HG02840 (cell line): Measurements from ENCODE around the gene BORCS5.
"Not testable (repeated sequence)": the region's sequence is repeated elsewhere in the genome, so short reads cannot be mapped to it uniquely, and the experiment has no call there.

Experiments
- ATAC-seq: cut with Tn5 transposase; IDR thresholded peaks from one replicate; pipeline ENCODE4 v1.9.1; 2021; ENCODE audit warnings: mild to moderate bottlenecking, moderate library complexity, moderate number of reproducible peaks; ENCODE audit not compliant: unreplicated experiment, low FRiP score

BORCS5 gene

DNA sequence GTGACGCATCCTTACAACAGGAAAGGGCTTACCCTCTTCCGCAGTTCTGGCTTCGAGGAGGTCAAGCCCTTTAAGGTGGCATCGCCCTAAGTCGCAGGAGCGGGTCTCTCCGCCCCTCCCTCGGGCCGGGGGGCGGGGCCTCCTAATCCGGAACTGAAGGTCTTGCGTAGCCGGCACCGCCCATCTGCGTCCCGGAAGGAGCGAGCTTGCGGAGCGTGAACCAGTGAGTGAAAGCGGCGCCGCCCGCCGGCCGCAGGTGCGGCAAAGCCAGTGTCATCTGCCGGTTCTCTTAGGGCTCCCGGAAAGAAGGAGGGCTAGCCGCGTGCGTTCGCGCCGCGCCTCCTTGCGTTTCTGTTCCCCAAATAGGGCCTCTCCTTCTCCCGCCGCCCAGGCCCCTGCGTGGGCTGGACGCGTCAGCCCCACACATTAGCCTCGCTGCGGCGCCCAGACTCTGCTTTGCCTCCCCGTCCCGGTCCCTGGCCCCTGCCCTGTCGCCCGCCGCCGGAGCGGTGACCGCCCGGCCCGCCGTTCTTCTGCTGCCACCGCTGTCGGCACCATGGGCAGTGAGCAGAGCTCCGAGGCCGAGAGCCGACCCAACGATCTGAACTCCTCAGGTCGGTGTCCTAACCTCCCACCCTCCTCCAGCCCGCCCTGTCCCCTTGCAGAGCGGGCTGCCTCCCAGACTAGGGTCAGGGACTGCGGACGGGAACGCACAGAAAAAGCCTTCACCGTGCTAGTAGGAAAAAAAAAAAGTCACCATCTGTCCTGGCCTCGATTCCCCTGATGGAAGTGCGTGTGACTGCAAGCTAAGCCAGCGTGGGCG is at the start of gene BORCS5:
Gene BORCS5, plus strand, starts transcription at position 183 of the 823 bp plus-strand sequence. Its CDS starts 374 bp downstream, at position 557.
- peak; percentile 90 for ATAC-seq

DNA sequence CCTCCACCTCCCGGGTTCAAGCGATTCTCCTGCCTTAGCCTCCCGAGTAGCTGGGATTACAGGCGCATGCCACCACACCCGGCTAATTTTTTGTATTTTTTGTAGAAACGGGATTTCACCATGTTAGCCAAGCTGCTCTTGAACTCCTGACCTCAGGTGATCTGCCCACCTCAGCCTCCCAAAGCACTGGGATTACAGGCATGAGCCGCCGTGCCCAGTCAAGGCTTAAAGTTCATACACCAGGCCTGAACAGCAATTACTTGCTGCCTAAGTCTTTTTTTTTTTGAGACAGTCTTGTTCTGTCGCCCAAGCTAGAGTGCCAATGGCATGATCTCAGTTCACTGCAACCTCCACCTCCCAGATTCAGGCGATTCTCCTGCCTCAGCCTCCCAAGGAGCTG is 46.2 kb upstream of the BORCS5 start:
- ATAC-seq: not testable (repeated sequence)

DNA sequence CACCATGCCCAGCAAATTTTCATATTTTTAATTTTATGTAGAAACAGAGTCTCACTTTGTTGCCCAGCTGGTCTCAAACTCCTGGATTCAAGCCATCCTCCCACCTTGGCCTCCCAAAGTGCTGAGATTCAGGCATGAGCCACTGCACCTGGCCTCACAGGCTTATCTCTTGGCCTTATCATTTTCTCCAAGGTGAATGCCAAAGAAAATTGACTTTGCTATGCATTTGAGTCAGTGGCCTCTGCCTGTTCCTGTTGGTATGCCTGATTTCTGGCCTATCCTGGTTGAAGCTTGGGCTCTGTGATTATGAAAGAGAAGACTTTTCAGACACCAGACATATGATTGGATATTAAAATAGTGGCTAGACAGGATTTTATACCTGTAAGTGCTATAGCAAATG is 41.0 kb upstream of the BORCS5 start:
- no peak for ATAC-seq

- ATAC-seq: no peak
Measured at GRCh38 chr12:12319451-12320183, 37.3 kb upstream of the BORCS5 start.

DNA sequence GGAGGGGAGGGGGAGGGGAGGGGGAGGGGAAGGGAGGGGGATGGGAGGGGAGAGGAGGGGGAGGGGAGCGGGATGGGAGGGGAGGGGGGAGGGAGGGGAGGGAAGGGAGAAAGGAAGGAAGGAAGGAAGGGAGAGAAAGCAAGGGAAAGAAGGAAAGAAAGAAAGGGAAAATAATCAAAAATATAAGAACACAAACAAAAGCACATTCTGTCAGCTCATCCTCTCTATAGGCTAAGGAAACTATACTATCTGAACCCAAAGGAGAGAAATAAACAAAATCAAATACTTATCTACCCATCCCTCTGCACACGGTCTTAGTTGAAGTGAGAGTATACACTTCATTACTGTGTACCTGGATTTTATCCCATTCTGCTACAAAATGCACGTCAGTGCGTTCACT is 33.8 kb upstream of the BORCS5 start:
- no peak for ATAC-seq

GRCh38 chr12:12323591-12323990 is 33.3 kb upstream of the BORCS5 start:
- no peak for ATAC-seq

DNA sequence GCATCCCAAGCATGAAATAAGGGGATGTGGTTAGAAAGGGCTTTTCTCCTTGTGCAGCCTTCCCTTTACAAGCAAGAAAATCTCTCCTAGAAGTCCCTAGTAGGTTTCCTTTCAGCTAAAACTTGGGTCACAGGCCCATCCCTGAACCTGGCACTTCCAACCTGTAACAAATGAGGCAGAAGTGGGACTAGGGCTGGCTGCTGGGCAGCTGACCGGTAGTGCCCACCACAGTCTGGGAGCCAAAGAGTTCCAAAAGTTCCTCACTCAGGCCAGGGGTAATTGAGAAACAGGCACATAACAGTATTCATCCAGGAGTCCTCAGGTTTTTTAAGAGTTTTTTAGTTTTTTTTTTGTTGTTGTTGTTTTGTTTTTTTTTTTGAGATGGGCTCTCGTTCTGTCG is 30.6 kb upstream of the BORCS5 start:
- no peak for ATAC-seq

DNA sequence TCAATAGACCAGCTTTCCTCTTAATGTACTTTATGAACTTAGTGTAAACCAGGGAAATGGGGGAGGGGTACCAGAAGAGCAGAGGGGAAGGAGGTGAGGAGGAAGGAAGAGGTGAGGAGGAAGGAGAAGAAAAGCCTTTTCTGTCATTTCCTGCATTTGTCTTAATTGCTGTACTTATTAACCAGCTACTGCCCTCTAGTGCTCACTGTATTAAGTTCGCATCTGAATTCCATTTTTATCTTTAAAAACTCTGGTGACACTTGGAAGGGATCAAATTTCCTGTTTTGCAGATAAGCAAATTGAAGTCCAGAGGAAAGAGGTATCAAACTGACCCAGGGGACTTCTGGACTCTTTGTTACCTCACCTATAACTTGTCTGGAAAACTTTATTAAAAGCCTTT is 29.1 kb upstream of the BORCS5 start:
- no peak for ATAC-seq

DNA sequence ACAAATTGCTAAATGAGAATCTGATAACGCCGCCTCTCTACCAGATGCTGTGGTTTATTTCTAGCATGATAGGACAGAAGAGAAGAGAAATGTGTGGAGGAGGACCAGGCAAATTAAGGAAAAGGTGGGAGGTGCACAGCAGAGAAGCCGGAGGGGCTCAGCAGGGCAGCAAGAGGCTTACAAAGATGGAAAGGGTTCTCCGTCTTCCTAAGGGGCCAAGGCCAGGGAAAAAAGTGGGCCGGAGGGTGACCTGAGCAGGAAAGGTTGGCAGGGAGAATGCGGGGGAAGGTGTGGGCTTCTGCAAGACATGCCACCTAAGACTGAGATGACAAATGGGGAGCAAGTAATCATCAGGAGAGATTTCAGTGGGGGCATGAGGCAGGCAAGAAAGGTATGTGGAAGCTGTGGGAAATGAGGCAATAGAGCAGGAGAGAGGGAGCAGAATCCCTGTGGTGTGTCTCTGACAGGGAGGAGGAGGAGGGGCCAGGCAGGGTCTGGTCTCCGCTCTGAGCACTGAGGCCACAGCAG is 25.6 kb upstream of the BORCS5 start:
- ATAC-seq: no peak

- ATAC-seq: no peak
Measured at GRCh38 chr12:12331896-12332295, 25.0 kb upstream of the BORCS5 start.

DNA sequence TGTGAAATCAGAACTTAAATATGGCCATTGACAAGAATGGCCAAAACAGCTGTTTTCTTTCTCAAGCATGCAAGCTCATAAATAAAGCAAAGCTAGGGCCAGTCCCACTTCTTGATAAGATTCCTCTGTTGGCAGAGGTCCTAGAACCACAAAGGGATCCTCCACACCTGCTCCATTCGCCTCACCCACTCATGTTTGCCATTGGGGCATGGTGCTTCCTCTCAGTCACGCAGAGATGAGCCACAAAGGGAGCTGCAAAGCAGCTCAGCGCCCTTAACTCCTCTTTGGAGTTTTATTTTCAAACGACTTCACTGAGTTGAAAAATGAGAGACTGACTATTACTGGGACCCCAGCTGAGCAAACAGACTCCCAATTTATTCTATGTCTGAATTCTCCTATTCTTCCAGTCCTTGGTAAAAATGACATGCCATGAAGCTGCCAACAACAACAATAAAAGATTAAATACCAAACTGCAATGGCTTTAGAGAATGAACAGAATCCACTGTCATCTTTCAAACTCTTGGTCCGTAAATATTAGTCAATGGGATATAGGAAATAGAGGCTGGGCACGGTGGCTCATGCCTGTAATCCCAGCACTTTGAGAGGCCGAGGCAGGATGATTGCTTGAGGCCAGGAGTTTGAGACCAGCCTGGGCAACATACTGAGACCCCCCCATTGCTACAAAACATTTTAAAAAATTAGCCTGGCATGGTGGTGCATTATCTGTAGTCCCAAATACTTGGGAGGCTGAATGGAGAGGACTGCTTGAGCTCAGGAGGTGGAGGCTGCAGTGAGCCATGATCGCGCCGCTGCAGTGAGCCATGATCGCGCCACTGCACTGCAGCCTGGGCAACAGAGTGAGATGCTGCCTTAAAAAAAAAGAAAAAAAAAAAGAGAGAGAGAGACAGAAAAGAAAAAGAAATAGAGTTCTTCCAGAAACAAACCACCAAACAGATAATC is 23.2 kb upstream of the BORCS5 start:
- no peak for ATAC-seq

DNA sequence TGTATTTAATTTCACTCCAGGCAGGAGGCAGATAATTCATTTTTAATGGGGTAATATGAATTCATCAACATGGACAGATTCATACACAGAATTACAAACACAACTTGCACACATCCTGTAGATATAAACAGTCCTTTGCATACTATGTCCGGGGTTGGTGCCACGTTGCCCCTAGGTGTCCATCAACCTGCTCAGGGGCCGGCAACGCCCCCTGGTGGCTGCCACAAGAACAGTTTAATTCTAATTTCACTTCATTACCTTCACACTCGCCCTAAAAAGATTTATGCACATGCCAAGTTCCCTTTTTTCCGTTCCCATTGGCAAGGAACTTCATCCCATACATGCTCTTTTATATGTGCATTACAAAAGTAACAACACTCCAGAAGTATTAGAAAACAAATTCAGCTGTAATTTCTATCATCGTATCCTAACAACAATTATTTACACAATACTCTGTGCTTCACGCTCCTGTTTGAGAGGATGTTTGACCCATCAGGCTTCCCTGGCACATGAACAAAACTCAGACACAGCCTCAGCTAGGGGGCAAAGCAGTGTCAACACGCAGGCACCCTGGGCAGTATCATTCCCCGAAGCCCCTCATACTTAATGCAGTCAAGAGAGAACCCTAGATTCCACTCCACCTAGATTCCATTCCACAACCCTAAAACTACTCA is 22.4 kb upstream of the BORCS5 start:
- no peak for ATAC-seq

DNA sequence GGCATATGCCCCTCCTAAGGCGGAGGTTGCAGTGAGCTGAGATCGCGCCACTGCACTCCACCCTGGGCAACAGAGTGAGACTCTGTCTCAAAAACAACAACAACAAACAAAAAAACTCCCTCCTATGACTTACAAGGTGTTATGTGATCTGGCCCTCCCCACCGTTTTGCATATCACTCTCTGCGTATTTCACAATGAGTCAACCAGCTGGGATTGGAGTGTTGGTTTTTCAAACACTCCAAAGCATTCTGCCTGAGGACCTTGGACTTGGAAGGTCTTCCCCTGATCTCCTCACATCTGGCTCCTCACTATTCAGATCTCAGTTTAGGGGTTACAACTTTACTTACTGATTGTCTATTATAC is 20.8 kb upstream of the BORCS5 start:
- ATAC-seq: no peak

DNA sequence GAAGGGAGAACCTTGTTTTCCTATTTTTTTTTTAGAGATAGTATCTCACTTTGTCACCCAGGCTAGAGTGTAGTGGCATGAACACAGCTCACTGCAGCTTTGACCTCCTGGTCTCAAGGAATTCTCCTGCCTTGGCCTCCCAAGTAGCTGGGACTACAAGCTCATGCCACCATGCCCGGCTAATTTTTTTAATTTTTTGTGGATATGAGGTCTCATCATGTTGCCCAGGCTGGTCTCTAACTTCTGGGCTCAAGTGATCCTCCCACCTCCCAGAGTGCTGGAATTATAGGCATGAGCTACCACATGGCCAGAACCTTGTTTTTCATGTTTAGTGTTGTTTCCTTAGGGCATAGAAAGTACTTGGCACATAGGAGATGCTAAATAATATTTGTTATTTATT is 20.4 kb upstream of the BORCS5 start:
- no peak for ATAC-seq

GRCh38 chr12:12338527-12339168 is 18.2 kb upstream of the BORCS5 start:
- no peak for ATAC-seq

- ATAC-seq: no peak
Measured at GRCh38 chr12:12349711-12350665, 6.9 kb upstream of the BORCS5 start, which contains the start of gene MANSC1. Gene MANSC1, minus strand, starts transcription at chr12:12350242. Its CDS starts 6,928 bp downstream, at chr12:12343314.

DNA sequence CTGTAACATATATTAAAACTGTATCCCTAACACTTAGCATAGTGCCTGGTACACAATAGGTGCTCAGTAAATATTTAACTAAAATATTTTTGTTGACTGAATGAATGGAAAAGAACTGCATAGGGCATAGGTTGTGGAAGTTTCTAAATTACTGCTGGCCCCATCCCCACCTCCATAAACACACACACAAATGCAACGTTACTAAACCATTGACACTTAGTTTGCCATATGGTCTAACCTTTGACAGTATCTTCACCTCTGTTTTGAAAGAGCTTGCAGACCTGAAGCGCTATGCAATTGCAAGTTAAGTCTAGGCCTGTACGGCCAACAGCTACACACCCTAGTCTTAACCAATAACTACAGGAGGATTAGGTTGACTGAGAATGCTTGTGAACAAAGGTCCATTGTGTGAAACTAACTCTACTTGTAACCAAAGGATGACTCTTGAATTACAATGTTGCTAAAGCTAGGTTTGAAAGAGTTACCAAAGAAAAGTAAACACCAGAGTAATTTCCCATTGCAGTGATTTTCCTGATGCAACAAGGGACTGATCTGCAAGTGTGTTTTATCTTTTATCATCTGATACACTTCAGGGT is 5.9 kb upstream of the BORCS5 start:
- ATAC-seq: no peak
